ENCODE measurements around the gene KRT40. TPM values are rescaled to one million over a fixed set of nuclear protein-coding genes. Genes with fewer than 3 reads are reported as not detected.

The KRT40 gene
- total and polyA plus RNA-seq, 2 experiments from 2014 or later = not detected

- Histone ChIP-seq H3K27me3 (replicated peaks; ENCODE audit: insufficient read depth) (no peaks in the 10 kb centered on the region), H3K27ac (no peak overlapping the region), H3K4me2 (ENCODE audit: unreplicated experiment) (no peak overlapping the region), H3K9me2 (ENCODE audit: insufficient read depth) (no peaks in the 10 kb centered on the region), H3F3A (ENCODE audit: insufficient read depth) (peaks cover 5% of the 10 kb centered on the region; the same call in 1 of the 2 replicates), H4K20me1 (ENCODE audit: insufficient read depth) (no peaks in the 10 kb centered on the region), H3K4me1 (ENCODE audit: insufficient read depth) (0 out of 2 replicates have a peak, but pooled peaks cover 9% of the 10 kb centered on the region), H3K9ac (no peak overlapping the region), H3K79me2 (ENCODE audit: insufficient read depth) (no peaks in the 10 kb centered on the region), H3K9me3 (ENCODE audit: low read depth) (no peaks in the 10 kb centered on the region), H2AFZ (no peak overlapping the region), H3K36me3 (ENCODE audit: low read depth) (no peaks in the 10 kb centered on the region; the same call in 1 of the 2 replicates), H3K4me3 (no peak overlapping the region)
- TF ChIP-seq EZH2phosphoT487 (IDR thresholded peaks at IDR 0.05; ENCODE audit: insufficient read depth, low read depth) (no peak), EZH2 (IDR thresholded peaks at IDR 0.05; ENCODE audit: insufficient read depth, poor library complexity, severe bottlenecking) (no peak)
- 58 to 67% methylated on average over 3 of the region's 3 CpGs for WGBS, 2 experiments (ENCODE audit: low coverage in 1 of 2, low lambda C conversion rate in 2 of 2, missing lambda C conversion rate in 2 of 2)
- DNase-seq = no peak
- in situ Hi-C loops (cut with MboI) = no loop called here
These were observed 48.5 kb downstream of the KRT40 start for GRCh38 chr17:40935624-40936023.

DNA sequence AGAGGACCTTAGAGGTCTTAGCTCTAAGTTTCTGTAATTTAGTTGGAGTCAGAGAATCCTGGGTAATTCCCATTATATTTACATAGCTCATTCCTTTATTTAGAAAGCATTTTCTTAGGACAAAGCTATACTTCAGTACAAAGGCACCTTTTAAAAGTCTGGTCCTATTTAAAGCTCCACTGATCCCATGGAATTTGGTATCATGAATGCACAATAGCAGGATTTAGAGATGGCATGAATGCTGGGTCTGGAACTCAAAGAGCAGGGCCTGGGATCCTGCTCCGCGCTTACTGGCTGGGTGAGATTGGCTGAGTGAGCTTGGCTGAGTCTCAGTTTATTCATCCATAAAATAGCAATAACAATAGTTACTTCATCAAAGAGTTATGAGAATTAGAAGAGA is 51.5 kb downstream of the KRT40 start:
- Histone ChIP-seq H3K9me2 (ENCODE audit: insufficient read depth) (no peaks in the 10 kb centered on the region), H2AFZ (no peak overlapping the region), H3K36me3 (ENCODE audit: low read depth) (no peaks in the 10 kb centered on the region), H4K20me1 (ENCODE audit: insufficient read depth) (no peaks in the 10 kb centered on the region), H3F3A (ENCODE audit: insufficient read depth) (no peaks in the 10 kb centered on the region), H3K27me3 (replicated peaks; ENCODE audit: insufficient read depth) (no peaks in the 10 kb centered on the region), H3K27ac (no peak overlapping the region), H3K4me3 (no peak overlapping the region), H3K9me3 (ENCODE audit: low read depth) (no peaks in the 10 kb centered on the region), H3K4me2 (ENCODE audit: unreplicated experiment) (no peak overlapping the region), H3K9ac (no peak overlapping the region), H3K4me1 (ENCODE audit: insufficient read depth) (no peaks in the 10 kb centered on the region), H3K79me2 (ENCODE audit: insufficient read depth) (no peaks in the 10 kb centered on the region)
- WGBS, 2 experiments (ENCODE audit: low coverage in 1 of 2, low lambda C conversion rate in 2 of 2, missing lambda C conversion rate in 2 of 2) = 48 to 52% methylated on average over 2 of the region's 2 CpGs
- in situ Hi-C loops (cut with MboI) = no loop called here
- TF ChIP-seq EZH2phosphoT487 (IDR thresholded peaks at IDR 0.05; ENCODE audit: insufficient read depth, low read depth) (no peak), EZH2 (IDR thresholded peaks at IDR 0.05; ENCODE audit: insufficient read depth, poor library complexity, severe bottlenecking) (no peak)
- no peak for DNase-seq

DNA sequence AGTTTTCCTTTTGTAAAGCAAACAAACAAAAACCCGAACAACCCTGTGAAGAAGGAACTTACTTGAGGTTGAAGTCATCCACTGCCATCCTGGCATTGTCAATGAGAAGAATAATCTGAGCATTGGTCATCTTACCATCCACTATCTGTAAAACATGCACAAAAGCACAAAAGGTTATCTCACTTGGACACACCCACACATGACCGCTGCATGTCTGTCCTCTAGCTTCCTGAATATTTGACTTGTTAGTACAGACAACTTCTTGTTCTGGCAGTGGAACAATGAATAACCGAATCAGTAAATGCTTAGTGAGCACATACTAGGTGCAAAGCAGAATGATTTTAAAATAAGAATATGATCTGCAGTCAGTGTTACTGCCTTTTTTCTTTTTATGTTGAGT is 52.8 kb downstream of the KRT40 start:
- no peaks in the 10 kb centered on the region for H3K9me2 ChIP-seq (ENCODE audit: insufficient read depth)
- DNase-seq = no peak
- no peaks in the 10 kb centered on the region for H3K9me3 ChIP-seq (ENCODE audit: low read depth)
- no peak overlapping the region for H3K9ac ChIP-seq
- no peaks in the 10 kb centered on the region for H3K4me1 ChIP-seq (ENCODE audit: insufficient read depth)
- H3K79me2 ChIP-seq (ENCODE audit: insufficient read depth) = no peaks in the 10 kb centered on the region
- no peak overlapping the region for H3K4me2 ChIP-seq (ENCODE audit: unreplicated experiment)
- TF ChIP-seq EZH2 (IDR thresholded peaks at IDR 0.05; ENCODE audit: insufficient read depth, poor library complexity, severe bottlenecking) (no peak), EZH2phosphoT487 (IDR thresholded peaks at IDR 0.05; ENCODE audit: insufficient read depth, low read depth) (no peak)
- H3K27me3 ChIP-seq (replicated peaks; ENCODE audit: insufficient read depth) = no peaks in the 10 kb centered on the region
- no peaks in the 10 kb centered on the region for H3F3A ChIP-seq (ENCODE audit: insufficient read depth)
- no peaks in the 10 kb centered on the region for H4K20me1 ChIP-seq (ENCODE audit: insufficient read depth)
- H3K36me3 ChIP-seq (ENCODE audit: low read depth) = no peaks in the 10 kb centered on the region
- no peak overlapping the region for H3K4me3 ChIP-seq
- no peak overlapping the region for H3K27ac ChIP-seq
- in situ Hi-C loops (cut with MboI) = no loop called here
- no peak overlapping the region for H2AFZ ChIP-seq
- WGBS, 2 experiments (ENCODE audit: low coverage in 1 of 2, low lambda C conversion rate in 2 of 2, missing lambda C conversion rate in 2 of 2) = 77 to 81% methylated on average over 3 of the region's 3 CpGs

Small RNA genes lying within 50 kb of the gene (small RNA-seq; reads per million reads assigned to genes)
- gene KRTAP3-4P (ENCODE audit: low read depth, low replicate concordance) = not detected

Other genes starting within 250 kb of the KRT40 start
Only the 30 nearest of the 35 such genes appear.
- not detected in 2 replicates for gene KRT27, start 201.8 kb downstream of the KRT40 start, total RNA-seq (2014; rRNA removed; shearing (Covaris generic))
- gene KRT27, start 201.8 kb downstream of the KRT40 start, polyA plus RNA-seq (2016; fragmentation: Nextera tagmentation; extraction: Ambion mirVana) = not detected in 2 replicates
- not detected in 2 replicates for gene KRT28, start 184.4 kb downstream of the KRT40 start, total RNA-seq (2014; rRNA removed; shearing (Covaris generic))
- gene KRT28, start 184.4 kb downstream of the KRT40 start, polyA plus RNA-seq (2016; fragmentation: Nextera tagmentation; extraction: Ambion mirVana) = not detected in 2 replicates
- 21.8 and 23.3 TPM in 2 replicates for gene KRT10, start 161.7 kb downstream of the KRT40 start, total RNA-seq (2014; rRNA removed; shearing (Covaris generic))
- 141 and 145 TPM in 2 replicates for gene KRT10, start 161.7 kb downstream of the KRT40 start, polyA plus RNA-seq (2016; fragmentation: Nextera tagmentation; extraction: Ambion mirVana)
- gene KRT12, start 117.1 kb downstream of the KRT40 start, total RNA-seq (2014; rRNA removed; shearing (Covaris generic)) = not detected in 2 replicates
- gene KRT12, start 117.1 kb downstream of the KRT40 start, polyA plus RNA-seq (2016; fragmentation: Nextera tagmentation; extraction: Ambion mirVana) = not detected in 2 replicates
- not detected in 2 replicates for gene KRT20, start 99.1 kb downstream of the KRT40 start, total RNA-seq (2014; rRNA removed; shearing (Covaris generic))
- gene KRT20, start 99.1 kb downstream of the KRT40 start, polyA plus RNA-seq (2016; fragmentation: Nextera tagmentation; extraction: Ambion mirVana) = not detected in 2 replicates
- gene KRT23, start 46.7 kb downstream of the KRT40 start, total RNA-seq (2014; rRNA removed; shearing (Covaris generic)) = not detected in 2 replicates
- gene KRT23, start 46.7 kb downstream of the KRT40 start, polyA plus RNA-seq (2016; fragmentation: Nextera tagmentation; extraction: Ambion mirVana) = 0.13 TPM in 1 of 2 replicates, not detected in the other
- not detected in 2 replicates for gene KRT39, start 17.4 kb downstream of the KRT40 start, total RNA-seq (2014; rRNA removed; shearing (Covaris generic))
- gene KRT39, start 17.4 kb downstream of the KRT40 start, polyA plus RNA-seq (2016; fragmentation: Nextera tagmentation; extraction: Ambion mirVana) = not detected in 2 replicates
- not detected in 2 replicates for gene KRTAP3-3, start 9.8 kb upstream of the KRT40 start, total RNA-seq (2014; rRNA removed; shearing (Covaris generic))
- gene KRTAP3-3, start 9.8 kb upstream of the KRT40 start, polyA plus RNA-seq (2016; fragmentation: Nextera tagmentation; extraction: Ambion mirVana) = not detected in 2 replicates
- not detected in 2 replicates for gene KRTAP3-2, start 15.6 kb upstream of the KRT40 start, total RNA-seq (2014; rRNA removed; shearing (Covaris generic))
- not detected in 2 replicates for gene KRTAP3-2, start 15.6 kb upstream of the KRT40 start, polyA plus RNA-seq (2016; fragmentation: Nextera tagmentation; extraction: Ambion mirVana)
- not detected in 2 replicates for gene KRTAP3-1, start 24.8 kb upstream of the KRT40 start, total RNA-seq (2014; rRNA removed; shearing (Covaris generic))
- not detected in 2 replicates for gene KRTAP3-1, start 24.8 kb upstream of the KRT40 start, polyA plus RNA-seq (2016; fragmentation: Nextera tagmentation; extraction: Ambion mirVana)
- 49.2 and 64.1 TPM in 2 replicates for gene KRTAP1-5, start 42.9 kb upstream of the KRT40 start, total RNA-seq (2014; rRNA removed; shearing (Covaris generic))
- gene KRTAP1-5, start 42.9 kb upstream of the KRT40 start, polyA plus RNA-seq (2016; fragmentation: Nextera tagmentation; extraction: Ambion mirVana) = 127 and 134 TPM in 2 replicates
- not detected in 2 replicates for gene KRTAP1-4, start 45.9 kb upstream of the KRT40 start, total RNA-seq (2014; rRNA removed; shearing (Covaris generic))
- not detected in 2 replicates for gene KRTAP1-4, start 45.9 kb upstream of the KRT40 start, polyA plus RNA-seq (2016; fragmentation: Nextera tagmentation; extraction: Ambion mirVana)
- gene KRTAP1-3, start 50.5 kb upstream of the KRT40 start, total RNA-seq (2014; rRNA removed; shearing (Covaris generic)) = not detected in 2 replicates
- gene KRTAP1-3, start 50.5 kb upstream of the KRT40 start, polyA plus RNA-seq (2016; fragmentation: Nextera tagmentation; extraction: Ambion mirVana) = not detected in 2 replicates
- 1.6 and 4.2 TPM in 2 replicates for gene KRTAP1-1, start 57.1 kb upstream of the KRT40 start, total RNA-seq (2014; rRNA removed; shearing (Covaris generic))
- gene KRTAP1-1, start 57.1 kb upstream of the KRT40 start, polyA plus RNA-seq (2016; fragmentation: Nextera tagmentation; extraction: Ambion mirVana) = 2.6 and 3.3 TPM in 2 replicates
- gene KRTAP2-1, start 63.0 kb upstream of the KRT40 start, total RNA-seq (2014; rRNA removed; shearing (Covaris generic)) = not detected in 2 replicates
- gene KRTAP2-1, start 63.0 kb upstream of the KRT40 start, polyA plus RNA-seq (2016; fragmentation: Nextera tagmentation; extraction: Ambion mirVana) = not detected in 2 replicates
- not detected in 2 replicates for gene KRTAP2-2, start 70.9 kb upstream of the KRT40 start, total RNA-seq (2014; rRNA removed; shearing (Covaris generic))
- 0.51 and 0.74 TPM in 2 replicates for gene KRTAP2-2, start 70.9 kb upstream of the KRT40 start, polyA plus RNA-seq (2016; fragmentation: Nextera tagmentation; extraction: Ambion mirVana)
- gene KRTAP2-3, start 75.8 kb upstream of the KRT40 start, total RNA-seq (2014; rRNA removed; shearing (Covaris generic)) = 0.38 and 13.4 TPM in 2 replicates
- 54.3 and 55.2 TPM in 2 replicates for gene KRTAP2-3, start 75.8 kb upstream of the KRT40 start, polyA plus RNA-seq (2016; fragmentation: Nextera tagmentation; extraction: Ambion mirVana)
- not detected in 2 replicates for gene KRTAP2-4, start 81.6 kb upstream of the KRT40 start, total RNA-seq (2014; rRNA removed; shearing (Covaris generic))
- not detected in 2 replicates for gene KRTAP2-4, start 81.6 kb upstream of the KRT40 start, polyA plus RNA-seq (2016; fragmentation: Nextera tagmentation; extraction: Ambion mirVana)
- gene KRTAP4-7, start 99.8 kb upstream of the KRT40 start, total RNA-seq (2014; rRNA removed; shearing (Covaris generic)) = not detected in 2 replicates
- gene KRTAP4-7, start 99.8 kb upstream of the KRT40 start, polyA plus RNA-seq (2016; fragmentation: Nextera tagmentation; extraction: Ambion mirVana) = not detected in 2 replicates
- not detected in 2 replicates for gene KRTAP4-8, start 113.8 kb upstream of the KRT40 start, total RNA-seq (2014; rRNA removed; shearing (Covaris generic))
- 0.20 TPM in 1 of 2 replicates, not detected in the other for gene KRTAP4-8, start 113.8 kb upstream of the KRT40 start, polyA plus RNA-seq (2016; fragmentation: Nextera tagmentation; extraction: Ambion mirVana)
- not detected in 2 replicates for gene KRTAP4-16, start 117.9 kb upstream of the KRT40 start, total RNA-seq (2014; rRNA removed; shearing (Covaris generic))
- gene KRTAP4-16, start 117.9 kb upstream of the KRT40 start, polyA plus RNA-seq (2016; fragmentation: Nextera tagmentation; extraction: Ambion mirVana) = not detected in 2 replicates
- not detected in 2 replicates for gene KRTAP4-9, start 121.1 kb upstream of the KRT40 start, total RNA-seq (2014; rRNA removed; shearing (Covaris generic))
- gene KRTAP4-9, start 121.1 kb upstream of the KRT40 start, polyA plus RNA-seq (2016; fragmentation: Nextera tagmentation; extraction: Ambion mirVana) = 0.49 and 0.51 TPM in 2 replicates
- not detected in 2 replicates for gene KRTAP4-11, start 134.0 kb upstream of the KRT40 start, total RNA-seq (2014; rRNA removed; shearing (Covaris generic))
- 0.29 TPM in 1 of 2 replicates, not detected in the other for gene KRTAP4-11, start 134.0 kb upstream of the KRT40 start, polyA plus RNA-seq (2016; fragmentation: Nextera tagmentation; extraction: Ambion mirVana)
- not detected in 2 replicates for gene KRTAP4-12, start 139.9 kb upstream of the KRT40 start, total RNA-seq (2014; rRNA removed; shearing (Covaris generic))
- 1.7 and 1.8 TPM in 2 replicates for gene KRTAP4-12, start 139.9 kb upstream of the KRT40 start, polyA plus RNA-seq (2016; fragmentation: Nextera tagmentation; extraction: Ambion mirVana)
- not detected in 2 replicates for gene KRTAP4-6, start 156.2 kb upstream of the KRT40 start, total RNA-seq (2014; rRNA removed; shearing (Covaris generic))
- not detected in 2 replicates for gene KRTAP4-6, start 156.2 kb upstream of the KRT40 start, polyA plus RNA-seq (2016; fragmentation: Nextera tagmentation; extraction: Ambion mirVana)
- gene KRTAP4-5, start 165.5 kb upstream of the KRT40 start, total RNA-seq (2014; rRNA removed; shearing (Covaris generic)) = not detected in 2 replicates
- not detected in 2 replicates for gene KRTAP4-5, start 165.5 kb upstream of the KRT40 start, polyA plus RNA-seq (2016; fragmentation: Nextera tagmentation; extraction: Ambion mirVana)
- gene KRTAP4-4, start 176.4 kb upstream of the KRT40 start, total RNA-seq (2014; rRNA removed; shearing (Covaris generic)) = not detected in 2 replicates
- gene KRTAP4-4, start 176.4 kb upstream of the KRT40 start, polyA plus RNA-seq (2016; fragmentation: Nextera tagmentation; extraction: Ambion mirVana) = not detected in 2 replicates
- not detected in 2 replicates for gene KRTAP4-3, start 183.9 kb upstream of the KRT40 start, total RNA-seq (2014; rRNA removed; shearing (Covaris generic))
- gene KRTAP4-3, start 183.9 kb upstream of the KRT40 start, polyA plus RNA-seq (2016; fragmentation: Nextera tagmentation; extraction: Ambion mirVana) = not detected in 2 replicates
- not detected in 2 replicates for gene KRTAP4-2, start 193.9 kb upstream of the KRT40 start, total RNA-seq (2014; rRNA removed; shearing (Covaris generic))
- gene KRTAP4-2, start 193.9 kb upstream of the KRT40 start, polyA plus RNA-seq (2016; fragmentation: Nextera tagmentation; extraction: Ambion mirVana) = not detected in 2 replicates
- 0.76 TPM in 1 of 2 replicates, not detected in the other for gene KRTAP4-1, start 200.6 kb upstream of the KRT40 start, total RNA-seq (2014; rRNA removed; shearing (Covaris generic))
- not detected in 2 replicates for gene KRTAP4-1, start 200.6 kb upstream of the KRT40 start, polyA plus RNA-seq (2016; fragmentation: Nextera tagmentation; extraction: Ambion mirVana)